ENCODE data around the gene DDX54.

The DDX54 gene

GRCh38 chr12:113189361-113189760 is 4.1 kb upstream of the DDX54 start:
- no peak for DNase-seq

GRCh38 chr12:113186666-113187325 is 1.5 kb upstream of the DDX54 start:
- DNase-seq, result no peak

GRCh38 chr12:113186033-113186365 is 721 bp upstream of the DDX54 start:
- no peak for DNase-seq

- peak; percentile 94 for DNase-seq
Observed at GRCh38 chr12:113184900-113185179, 438 bp downstream of the DDX54 start.

GRCh38 chr12:113184098-113184899 is 979 bp downstream of the DDX54 start:
- no peak for DNase-seq

- DNase-seq, result no peak
Observed at GRCh38 chr12:113183030-113183589, 2.2 kb downstream of the DDX54 start.

GRCh38 chr12:113181975-113182374 is 3.3 kb downstream of the DDX54 start:
- DNase-seq, result no peak

GRCh38 chr12:113180333-113180732 is 4.9 kb downstream of the DDX54 start:
- no peak for DNase-seq

GRCh38 chr12:113179023-113179422 is 6.3 kb downstream of the DDX54 start:
- DNase-seq, result no peak

GRCh38 chr12:113174461-113175384 is 10.6 kb downstream of the DDX54 start:
- DNase-seq, result peak; percentile 83

- no peak for DNase-seq
Observed at GRCh38 chr12:113173081-113173698, 12.1 kb downstream of the DDX54 start.

GRCh38 chr12:113172185-113172584 is 13.1 kb downstream of the DDX54 start:
- DNase-seq, result no peak

GRCh38 chr12:113171543-113171942 is 13.7 kb downstream of the DDX54 start:
- DNase-seq, result no peak

- DNase-seq, result no peak
Observed at GRCh38 chr12:113170926-113171325, 14.4 kb downstream of the DDX54 start.

- no peak for DNase-seq
Observed at GRCh38 chr12:113170457-113170856, 14.8 kb downstream of the DDX54 start.

GRCh38 chr12:113169697-113170096 is 15.6 kb downstream of the DDX54 start:
- DNase-seq, result no peak

- DNase-seq, result no peak
Observed at GRCh38 chr12:113167868-113168267, 17.4 kb downstream of the DDX54 start.

- DNase-seq, result no peak
Observed at GRCh38 chr12:113165521-113166450, 19.5 kb downstream of the DDX54 start.

GRCh38 chr12:113164014-113164413 is 21.3 kb downstream of the DDX54 start:
- DNase-seq, result no peak

- no peak for DNase-seq
Observed at GRCh38 chr12:113163030-113163360, 22.3 kb downstream of the DDX54 start.

GRCh38 chr12:113162102-113163029 is 22.9 kb downstream of the DDX54 start:
- no peak for DNase-seq
